Thyroid gland (tissue), 4 donors: Measurements from ENCODE around the gene SEMA4C.

Source experiments
- POLR2A ChIP-seq, 2 donors: fragments of 450-650 bp; IDR thresholded peaks; one replicate each; pipeline ENCODE4 v1.6.1; 2017; ENCODE audit warnings: antibody characterized with exemption in 2 of 2, mild to moderate bottlenecking in 2 of 2, moderate library complexity in 1 of 2
- TF ChIP-seq, protein P1 (sequence below), 6 experiments: fragments of 200-600 bp in 3 of 6; fragments of 450-650 bp in 3 of 6; sonication (generic) in 3 of 6; IDR thresholded peaks; one replicate each; pipeline ENCODE4 v1.5.1; 2016 to 2019; ENCODE audit warnings: antibody characterized with exemption in 6 of 6, mild to moderate bottlenecking in 2 of 6, inconsistent platforms in 1 of 6, moderate library complexity in 1 of 6

GRCh38 chr2:96913398-96914202 is 43.7 kb upstream of the SEMA4C start:
- TF ChIP-seq, protein P1, sequence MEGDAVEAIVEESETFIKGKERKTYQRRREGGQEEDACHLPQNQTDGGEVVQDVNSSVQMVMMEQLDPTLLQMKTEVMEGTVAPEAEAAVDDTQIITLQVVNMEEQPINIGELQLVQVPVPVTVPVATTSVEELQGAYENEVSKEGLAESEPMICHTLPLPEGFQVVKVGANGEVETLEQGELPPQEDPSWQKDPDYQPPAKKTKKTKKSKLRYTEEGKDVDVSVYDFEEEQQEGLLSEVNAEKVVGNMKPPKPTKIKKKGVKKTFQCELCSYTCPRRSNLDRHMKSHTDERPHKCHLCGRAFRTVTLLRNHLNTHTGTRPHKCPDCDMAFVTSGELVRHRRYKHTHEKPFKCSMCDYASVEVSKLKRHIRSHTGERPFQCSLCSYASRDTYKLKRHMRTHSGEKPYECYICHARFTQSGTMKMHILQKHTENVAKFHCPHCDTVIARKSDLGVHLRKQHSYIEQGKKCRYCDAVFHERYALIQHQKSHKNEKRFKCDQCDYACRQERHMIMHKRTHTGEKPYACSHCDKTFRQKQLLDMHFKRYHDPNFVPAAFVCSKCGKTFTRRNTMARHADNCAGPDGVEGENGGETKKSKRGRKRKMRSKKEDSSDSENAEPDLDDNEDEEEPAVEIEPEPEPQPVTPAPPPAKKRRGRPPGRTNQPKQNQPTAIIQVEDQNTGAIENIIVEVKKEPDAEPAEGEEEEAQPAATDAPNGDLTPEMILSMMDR (IDR thresholded peaks at IDR 0.05) = no peak
- TF ChIP-seq POLR2A (IDR thresholded peaks at IDR 0.05) = no peak
